ENCODE results near the gene RAB28. TPM values are rescaled to one million over a fixed set of nuclear protein-coding genes. Genes with fewer than 3 reads are reported as not detected.
A peak's percentile ranks its signal among the peaks of the same experiment; 100 is the strongest.

The RAB28 gene
- 28.0 and 28.5 TPM in 2 replicates for total RNA-seq (2014; rRNA removed)
- 8.6 TPM for polyA plus RNA-seq (2012)

DNA sequence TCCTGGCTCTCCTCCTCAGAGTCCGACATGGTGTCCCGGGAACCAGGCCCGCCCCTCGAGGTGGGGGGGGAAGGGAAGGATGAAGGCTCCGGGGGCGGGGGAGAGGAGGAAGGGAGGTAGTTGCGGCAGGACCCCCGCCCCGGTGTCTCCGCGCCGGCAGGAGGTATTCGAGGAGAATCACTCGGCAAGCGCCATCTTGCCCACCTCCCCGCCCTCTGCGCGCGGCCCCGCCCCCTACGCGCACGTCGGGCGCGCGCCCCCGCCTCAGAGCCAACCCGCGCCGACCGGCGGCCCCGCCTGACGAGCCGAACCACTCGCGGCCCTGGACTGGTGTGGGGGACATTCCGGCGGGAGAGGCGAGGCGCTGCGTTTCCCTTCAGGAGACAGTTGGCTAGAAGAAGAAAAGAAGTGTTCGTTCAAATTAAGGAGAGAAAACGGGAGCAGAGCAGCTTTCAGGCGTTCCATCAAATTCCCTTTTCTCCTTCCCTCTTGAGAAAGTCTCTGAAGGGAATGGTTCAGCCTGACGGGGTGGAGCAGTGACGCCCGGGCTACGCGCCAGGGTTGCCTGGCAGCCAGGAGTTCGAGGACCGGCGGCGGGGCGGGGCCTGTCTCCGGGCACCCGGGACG, at the start of gene RAB28:
Gene RAB28 (minus strand): TSS at position 219 of the 627 bp plus-strand sequence.
- peak; percentile 92 for DNase-seq (ENCODE audit: low read depth)

DNA sequence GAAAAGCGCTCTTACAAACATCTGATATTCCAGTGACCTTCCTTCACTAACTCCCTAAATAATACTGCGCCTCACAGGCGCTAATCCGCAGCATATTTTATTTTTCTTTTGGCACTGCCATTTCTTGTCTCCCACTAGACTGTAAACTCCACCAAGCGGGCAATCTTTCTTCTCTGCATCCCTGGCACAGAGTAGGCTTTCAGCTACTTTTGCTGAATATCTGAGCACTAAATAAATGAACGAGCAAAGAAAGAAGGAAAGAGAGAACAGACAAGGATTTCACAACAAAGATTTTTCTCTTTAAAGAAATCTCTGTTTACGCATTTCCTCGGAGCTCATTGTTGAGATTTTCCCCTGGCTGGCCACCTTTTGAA, 47.5 kb upstream of the RAB28 start:
- DNase-seq (ENCODE audit: low read depth), result no peak

DNA sequence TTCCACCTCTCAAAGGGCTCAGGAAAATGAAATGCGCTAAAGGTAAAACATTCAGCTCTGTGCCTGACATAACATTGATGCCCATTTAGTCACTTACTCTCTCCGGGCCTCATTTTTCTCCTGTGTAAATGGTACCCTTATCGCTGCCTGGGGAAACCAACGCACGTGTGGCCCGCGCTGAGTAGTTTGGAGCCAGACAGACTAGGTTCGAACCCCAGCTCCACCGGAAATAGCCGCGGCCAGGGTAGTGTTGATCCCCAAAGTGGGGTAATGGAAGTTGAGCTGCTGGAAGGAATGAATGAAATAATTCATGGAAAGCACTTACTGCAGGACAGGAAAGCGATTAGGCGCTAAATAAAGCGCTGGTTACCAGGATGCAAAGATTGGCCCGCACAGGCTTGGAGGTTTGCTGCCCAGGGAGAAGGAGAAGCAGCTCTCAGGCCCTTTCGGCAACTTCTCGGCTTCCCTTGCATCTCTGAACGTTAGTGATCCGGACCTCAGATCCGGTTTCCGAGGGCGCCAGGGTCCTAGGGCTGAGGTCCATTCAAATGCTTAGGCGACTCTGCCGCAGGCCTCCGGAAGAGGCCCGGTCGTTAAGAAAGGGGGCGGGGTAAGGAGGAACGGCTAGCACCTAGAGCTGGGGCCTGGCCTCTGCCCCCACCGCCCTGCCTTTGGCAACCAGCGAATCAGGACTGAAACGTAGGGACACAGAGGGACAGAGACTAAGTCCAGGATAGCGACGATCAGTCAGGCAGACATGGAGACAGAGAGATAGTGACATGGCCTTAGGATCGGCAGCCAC, 46.9 kb upstream of the RAB28 start:
- DNase-seq (ENCODE audit: low read depth), result no peak

DNA sequence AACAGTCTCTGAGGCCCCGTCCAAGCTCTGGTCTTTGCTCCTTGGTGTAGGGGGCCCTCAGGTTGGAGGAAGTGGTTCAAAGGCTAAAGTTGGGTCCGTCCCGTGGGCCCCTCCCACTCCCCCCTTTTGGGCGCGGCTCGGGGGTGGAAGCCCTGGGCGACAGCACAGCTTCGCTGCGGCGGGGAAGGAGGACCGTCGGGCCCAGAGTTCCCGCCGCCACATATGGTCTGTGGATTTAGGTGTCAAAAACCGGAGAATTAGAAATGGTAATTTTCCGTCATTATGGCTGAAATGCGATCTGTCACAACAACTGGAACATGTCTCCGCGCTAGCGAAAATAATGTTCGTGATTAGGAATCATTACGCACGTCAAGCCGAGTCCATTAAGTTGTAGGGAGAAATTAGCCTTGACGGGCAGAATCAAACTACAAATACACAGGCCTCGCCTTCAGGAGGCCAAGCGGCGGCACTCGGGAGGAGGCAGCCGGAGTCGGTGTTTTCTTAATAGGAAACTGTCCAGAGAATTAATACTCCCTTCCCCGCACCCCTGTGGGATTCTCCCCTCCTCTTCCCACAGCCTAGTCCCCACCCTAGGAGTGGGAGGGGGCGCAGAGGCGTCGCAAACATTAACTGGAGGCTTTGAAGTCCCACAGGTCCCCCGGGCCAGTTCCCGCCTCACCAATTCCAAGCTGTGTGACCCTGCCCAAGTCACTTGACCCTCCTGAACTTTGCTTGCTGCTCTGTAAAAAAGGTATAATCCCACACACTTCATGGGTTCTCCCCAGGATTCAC, 45.2 kb upstream of the RAB28 start:
- DNase-seq (ENCODE audit: low read depth), result no peak

DNA sequence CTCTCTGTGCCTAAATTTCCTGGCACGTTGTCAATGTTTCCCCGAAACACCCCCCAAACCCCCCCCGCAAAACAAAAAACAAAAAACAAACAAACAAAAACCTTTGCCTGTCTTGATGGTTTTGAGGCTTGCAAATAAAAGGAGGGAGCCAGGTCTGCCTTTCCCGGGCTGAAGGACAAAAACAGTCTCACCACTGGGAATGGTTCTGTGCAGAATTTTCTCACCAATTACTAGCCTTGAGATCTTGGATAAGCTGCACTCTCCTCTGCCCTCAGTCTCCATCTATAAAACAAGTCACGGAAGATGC, 44.6 kb upstream of the RAB28 start:
- no peak for DNase-seq (ENCODE audit: low read depth)

DNA sequence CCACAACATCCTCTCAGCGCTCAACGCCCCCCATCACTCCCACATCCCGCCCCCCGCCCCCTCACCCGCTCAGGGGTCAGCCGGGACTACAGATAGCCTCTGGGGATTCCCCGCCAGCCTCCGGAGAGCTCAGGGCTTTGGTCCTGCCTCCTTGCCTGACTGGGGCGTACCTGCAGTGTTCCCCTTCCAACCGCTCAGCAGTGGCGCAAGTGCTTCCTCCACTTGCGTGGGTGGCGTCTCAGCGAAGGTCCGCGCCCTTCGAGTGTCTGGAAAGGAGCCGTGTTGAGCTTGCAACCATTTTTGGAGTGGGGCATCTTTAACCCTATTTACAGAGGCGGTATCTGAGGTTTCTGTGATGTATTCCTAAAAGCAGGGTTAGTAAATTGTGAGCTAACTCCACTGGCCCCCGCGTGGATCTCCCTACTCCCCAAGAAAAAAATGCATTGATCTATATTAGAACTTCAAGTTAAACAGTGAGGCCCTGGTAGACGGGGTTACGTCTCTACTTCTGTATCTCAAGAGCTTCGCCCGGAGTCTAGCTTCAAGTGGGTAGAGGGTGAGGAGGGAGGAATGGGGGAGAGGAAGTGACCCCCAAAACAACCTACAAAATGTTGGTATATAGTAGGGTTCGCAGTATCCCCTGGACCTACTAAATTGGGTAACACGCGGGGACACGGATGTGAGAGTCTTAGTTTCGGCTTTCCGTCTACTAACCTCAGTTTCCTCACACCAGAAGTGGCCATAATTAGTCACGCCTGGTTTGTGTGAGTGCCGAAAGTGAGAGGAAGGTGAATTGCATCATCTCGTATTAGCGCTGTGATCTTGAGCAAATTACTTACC, 44.1 kb upstream of the RAB28 start:
- no peak for DNase-seq (ENCODE audit: low read depth)

DNA sequence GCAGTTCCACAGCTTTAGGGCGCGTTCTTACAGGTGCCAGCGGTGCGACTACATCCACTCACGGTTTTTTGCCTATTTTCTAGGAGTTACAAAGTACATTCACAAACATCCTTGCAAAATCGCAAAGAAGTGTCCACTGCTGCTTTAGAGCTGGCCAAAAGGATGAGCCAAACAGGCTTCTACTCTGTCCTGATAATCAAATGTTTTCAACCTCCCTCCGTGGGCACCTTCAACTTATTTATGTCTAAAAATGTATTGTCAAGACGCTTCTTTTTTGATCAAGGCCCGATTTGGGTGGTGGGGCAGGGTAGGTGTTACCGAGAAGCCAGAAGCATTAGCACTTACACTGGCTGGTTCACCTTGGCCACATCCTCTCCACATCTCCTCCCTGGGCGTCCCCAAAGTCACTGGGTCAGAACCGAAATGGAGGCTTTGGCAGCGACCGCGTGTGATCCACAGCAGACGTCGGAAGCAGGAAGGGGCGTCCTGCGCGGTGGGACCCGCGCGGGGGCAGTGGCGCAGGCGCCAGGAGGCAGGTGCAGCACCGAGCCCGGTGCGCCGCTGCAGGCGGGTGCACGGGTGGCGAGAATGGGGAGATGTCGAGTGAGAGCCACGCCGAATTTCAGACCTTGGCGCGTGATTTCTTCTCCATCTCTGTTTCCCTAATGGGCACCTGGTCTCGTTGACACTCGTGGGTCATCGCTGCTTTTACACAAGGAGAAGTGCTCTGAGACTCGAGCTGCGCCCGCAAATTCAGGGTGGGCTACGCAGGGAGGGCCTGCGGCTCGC, 43.2 kb upstream of the RAB28 start:
- no peak for DNase-seq (ENCODE audit: low read depth)

DNA sequence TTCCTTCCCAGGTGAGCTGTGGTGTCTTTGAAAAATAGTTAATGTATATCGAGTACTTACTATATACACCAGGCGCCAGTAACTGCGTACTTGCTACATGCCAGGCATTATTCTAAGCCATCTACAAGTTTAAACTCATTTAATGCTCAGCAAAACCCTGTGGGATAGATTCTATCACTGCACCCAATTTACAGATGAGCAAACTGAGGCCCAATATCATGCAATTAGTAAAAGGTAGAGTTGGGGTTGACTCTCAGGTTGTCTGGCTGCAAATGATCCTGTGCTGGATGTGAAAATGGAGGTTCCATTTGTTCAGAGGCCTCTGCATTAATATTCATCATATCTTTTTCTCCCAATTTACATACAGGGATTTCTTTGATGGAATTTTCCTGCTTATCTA, 42.5 kb upstream of the RAB28 start:
- DNase-seq (ENCODE audit: low read depth), result no peak

DNA sequence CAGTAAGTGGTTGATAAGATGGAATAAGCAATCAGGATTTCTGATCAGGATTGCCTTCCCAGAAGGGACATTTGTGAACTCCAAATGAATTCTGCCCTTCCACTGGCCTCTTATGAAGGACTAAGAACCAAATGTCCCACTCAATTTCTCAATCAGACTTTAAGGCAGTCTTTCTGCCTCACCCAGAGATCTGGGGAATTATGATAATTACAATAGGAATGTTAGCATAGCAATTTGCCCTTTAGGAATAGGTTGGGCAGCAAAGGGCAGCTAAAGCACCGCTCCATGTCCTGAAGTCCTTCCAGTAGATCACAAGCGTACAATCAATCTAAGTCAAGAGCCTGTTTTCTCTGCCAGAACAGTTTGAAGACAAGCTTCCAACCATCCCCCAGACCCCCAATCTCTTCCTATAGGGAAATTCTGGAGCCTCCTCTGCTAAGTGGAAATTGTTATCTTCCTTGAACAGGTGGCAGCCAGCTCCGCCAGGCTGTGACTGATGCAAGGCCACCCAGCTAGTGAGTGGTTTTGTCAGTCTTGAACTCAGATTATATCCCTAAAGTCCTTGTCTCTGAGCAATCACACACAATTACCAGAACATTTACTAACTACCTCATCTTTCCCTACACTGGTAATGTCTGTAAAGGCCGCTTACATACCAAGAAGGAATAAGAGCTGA, 41.6 kb upstream of the RAB28 start:
- no peak for DNase-seq (ENCODE audit: low read depth)

DNA sequence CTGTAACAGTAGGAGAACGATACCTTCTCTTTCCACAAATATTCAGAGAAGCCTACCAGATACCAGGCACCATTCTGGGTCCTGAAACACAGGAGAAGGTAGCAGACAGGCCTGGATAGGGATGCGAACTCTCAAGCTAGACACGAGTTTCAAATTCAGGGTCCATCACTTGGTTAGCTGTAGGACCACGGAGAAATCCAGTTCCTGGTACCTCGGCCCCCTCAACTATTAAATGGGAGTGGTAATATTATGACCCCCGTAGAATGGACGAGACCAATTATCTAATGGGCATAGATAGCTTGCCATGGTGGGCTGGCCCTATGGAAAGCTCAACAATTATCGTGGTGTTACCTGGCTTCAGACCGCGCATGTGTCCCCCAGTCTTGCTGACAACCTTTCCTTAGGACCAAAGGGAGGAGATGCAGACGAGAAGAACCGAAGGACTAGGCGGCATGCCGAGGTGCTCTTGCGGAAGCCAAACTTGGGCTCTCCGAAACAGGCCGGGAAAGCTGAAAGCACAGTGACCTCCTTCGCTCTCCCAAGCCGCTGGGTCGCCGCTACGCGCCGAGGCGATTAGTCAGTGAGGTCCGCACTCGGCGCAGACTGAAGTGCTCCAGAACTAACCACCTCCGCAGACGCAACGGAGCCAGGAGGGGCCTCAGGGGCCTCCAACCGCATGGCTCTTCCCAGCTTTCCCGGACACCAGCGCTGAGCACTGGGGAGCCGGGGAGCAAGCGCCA, 40.5 kb upstream of the RAB28 start:
- no peak for DNase-seq (ENCODE audit: low read depth)

DNA sequence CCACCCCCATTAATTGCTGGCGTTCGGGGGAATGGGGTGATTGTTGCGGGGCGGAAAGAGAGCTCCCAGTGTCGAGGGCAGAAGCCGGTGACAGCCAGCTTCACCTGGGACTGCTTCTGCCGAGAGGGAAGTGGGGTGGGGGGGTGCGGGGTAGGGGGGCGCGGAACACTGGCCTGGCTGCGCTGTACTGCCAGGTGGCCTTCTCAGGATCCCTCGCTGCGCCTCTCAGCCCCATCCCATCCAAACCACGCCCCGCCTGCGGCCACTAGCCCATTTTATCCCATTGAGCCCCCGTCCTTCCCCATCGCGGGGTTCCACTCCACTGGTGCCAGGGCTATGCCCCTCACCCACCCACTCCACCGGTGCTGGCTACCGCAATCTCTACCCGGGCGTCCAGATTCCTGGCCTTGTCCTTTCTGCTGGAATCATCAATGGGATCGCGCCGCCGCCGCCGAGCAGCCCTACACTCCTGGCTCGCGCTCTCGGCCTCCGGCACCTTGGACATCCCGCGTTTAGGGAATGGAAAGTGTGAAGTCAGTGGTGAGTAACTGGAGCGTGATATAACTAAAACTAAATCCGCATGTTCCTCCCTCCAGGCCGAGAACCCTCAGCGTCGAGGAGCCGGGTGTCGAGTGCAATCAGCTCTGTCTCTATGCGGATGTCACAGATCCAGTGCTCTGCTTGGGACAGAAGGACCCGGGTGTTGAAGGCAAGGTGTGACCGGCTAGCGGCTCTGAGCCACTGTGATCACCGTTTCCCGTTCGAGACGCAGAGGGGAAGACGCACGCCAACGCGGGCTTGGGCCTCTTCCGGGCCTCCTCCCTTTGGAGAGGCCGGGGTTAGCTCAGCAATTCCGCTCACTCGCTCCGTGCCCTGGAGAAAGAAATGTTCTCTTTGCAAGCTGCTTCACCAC, 39.7 kb upstream of the RAB28 start:
- DNase-seq (ENCODE audit: low read depth), result no peak

DNA sequence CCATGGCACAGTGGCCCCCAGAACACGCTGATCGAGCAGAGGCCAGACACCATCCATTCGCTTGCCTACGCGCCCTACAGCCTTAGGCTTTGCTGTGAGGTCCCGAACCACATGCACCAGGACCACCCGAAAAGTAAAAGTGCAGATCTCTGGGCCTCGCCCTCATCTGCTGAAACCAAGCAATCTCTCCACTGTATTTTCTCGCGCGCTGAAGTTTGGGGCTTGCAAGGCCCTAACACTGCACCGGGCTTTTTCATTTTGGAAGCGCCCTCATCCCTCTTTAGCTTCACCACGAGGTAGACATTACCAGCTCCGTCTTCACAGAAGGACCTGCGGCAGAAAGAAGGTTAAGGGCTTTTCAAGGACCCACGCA, 39.0 kb upstream of the RAB28 start:
- DNase-seq (ENCODE audit: low read depth), result no peak

DNA sequence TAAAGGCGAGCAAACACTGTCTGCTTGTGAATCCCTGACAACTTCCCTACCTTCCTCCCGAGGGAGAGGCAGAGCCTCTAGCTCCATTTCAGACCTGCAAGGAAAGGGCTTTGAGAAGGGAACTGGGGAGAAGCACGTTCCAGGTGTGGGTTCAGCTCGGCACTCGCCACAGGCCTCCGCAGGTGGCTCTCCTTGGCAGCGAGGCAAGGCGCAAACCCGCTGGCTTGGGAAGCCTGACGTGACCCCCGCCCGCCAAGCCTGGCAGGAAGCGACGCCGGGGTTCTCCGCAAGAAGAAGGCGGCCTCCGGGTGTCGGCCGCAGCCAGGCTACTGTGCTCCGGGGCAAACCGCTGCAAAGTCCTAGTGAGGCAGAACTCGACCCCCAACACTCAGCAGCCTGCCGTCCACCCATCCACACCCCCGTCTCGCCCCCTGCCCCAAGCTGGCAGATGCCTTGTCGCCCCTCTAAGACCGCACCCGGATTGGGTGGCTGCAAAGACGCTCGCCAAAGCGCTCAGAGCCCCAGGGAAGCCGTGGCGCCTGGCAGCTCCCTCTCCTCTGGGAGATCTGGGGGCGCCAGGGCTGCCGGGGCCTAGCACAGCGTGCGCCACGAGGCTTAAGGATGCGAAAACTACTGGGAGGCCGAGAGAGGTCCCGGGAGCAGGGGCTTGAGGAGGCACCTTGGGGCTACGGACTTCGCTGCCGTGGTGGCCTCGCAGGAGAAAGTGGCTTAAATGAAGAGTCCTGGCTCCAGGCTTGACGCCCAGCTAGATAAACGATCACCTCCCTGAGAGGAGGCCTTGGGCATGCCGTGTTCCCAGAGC, 38.4 kb upstream of the RAB28 start:
- DNase-seq (ENCODE audit: low read depth), result no peak

DNA sequence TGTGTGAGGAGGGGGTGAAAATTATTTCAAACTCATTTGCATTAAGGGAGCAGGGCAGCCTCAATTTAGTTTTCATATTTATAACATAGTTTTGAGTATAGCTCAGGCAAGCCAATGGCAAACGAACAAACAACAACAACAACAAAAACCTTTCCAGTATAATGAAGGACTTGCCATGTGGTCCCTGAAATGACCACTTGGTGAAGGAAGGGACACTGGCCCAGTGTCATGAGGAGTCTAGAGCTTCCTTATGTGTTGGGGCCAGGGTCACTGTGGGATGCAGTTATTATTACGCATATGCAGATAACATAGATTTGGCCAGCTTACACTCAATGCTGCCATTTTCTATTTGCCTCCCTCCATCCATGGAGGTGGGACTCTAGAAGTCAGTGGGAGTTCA, 36.9 kb upstream of the RAB28 start:
- no peak for DNase-seq (ENCODE audit: low read depth)

DNA sequence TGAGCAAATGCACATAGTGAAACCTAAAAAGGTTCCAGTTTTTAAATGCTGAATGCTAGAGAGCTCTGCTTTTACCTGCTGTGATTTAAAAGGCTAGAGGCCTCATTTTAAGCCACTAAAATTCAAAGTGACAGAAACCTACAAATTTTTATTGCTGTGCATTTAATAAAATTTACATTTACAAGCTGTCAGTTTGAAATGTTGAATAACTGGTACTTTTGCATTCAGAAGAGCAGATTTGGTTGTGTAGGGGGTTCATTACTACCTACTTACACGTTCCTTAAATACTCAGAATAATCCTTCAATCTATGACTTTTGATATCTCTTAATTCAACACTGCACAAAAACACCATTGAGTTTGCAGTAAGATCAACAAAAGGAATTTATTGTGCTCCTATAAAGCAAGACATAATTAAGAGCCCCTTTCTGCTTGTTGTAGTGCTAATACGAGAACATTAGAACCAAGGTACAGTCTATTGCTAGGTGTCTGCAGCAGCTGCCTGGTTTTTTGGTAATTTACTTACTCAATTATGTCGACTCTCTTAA, 32.2 kb upstream of the RAB28 start:
- DNase-seq (ENCODE audit: low read depth), result no peak

DNA sequence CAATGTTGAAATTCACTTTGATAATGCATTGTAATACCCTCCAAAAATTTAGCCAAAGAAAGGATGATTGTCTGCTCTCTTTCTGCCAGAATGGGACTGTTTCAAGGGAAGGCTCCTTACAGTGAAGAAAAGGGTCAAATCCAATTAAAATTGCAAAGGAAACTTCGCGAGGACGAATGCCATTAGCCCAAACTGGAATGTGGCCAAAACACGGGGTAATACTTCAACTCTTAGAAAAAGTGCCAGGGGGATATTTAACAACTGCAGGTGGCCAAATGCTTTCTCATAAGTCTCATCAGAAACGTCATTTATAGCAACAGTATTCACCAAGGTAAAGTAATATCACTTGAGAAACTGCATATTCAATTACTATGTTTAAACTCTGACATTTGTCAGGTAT, 31.1 kb upstream of the RAB28 start:
- no peak for DNase-seq (ENCODE audit: low read depth)

DNA sequence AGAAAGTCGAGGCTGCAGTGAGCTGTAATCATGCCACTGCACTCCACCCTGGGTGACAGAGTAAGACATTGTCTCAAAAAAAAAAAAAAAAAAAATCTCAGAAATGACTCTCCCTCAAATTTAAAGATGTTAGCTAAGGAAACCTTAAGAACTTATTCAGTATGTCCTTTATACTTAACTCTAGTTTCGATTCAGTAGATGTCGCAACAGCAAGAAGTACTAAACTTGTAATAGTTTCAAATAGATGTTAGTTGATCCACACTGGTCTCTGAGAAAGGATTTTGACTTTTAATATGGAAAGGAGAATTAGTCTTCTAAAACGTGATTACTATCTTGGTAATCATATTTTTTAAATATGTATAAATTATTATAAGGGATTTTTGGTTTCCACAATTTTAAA, 30.6 kb upstream of the RAB28 start:
- DNase-seq (ENCODE audit: low read depth), result no peak

DNA sequence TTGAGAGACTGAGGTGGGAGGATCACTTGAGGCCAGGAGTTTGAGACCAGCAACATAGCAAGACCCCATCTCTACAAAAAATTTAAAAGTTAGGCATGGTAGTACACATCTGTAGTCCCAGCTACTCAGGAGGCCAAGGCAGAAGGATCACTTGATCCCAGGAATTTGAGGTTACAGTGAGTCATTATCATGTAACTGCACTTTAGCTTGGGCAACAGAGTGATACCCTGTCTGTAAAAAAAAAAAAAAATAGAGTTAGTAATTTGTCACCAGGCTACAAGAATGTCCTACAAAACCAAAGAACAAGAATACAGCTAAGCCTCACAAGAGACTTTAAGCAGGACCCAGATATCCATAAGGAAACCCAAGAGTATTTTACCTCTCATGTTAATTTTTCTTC, 27.0 kb upstream of the RAB28 start:
- peak; percentile 32 for DNase-seq (ENCODE audit: low read depth)

Measured in LHCN-M2 (cell line).